Measurements from ENCODE around the gene MAPKAPK2. TPM values are rescaled to one million over a fixed set of nuclear protein-coding genes. Genes with fewer than 3 reads are reported as not detected.
"Not testable (repeated sequence)": the region's sequence is repeated elsewhere in the genome, so short reads cannot be mapped to it uniquely, and the experiment has no call there.

Gene MAPKAPK2
- total RNA-seq, 1 donor from 2014 or later = 73.3 TPM

- intact Hi-C loops (cut with micrococcal nuclease) = loop anchor here (1.0 kb wide), 3 partner anchors 28 to 70 kb away; no protein-coding TSS in a partner anchor
Observed at GRCh38 chr1:206738370-206739366, 54.0 kb downstream of the MAPKAPK2 start.

DNA sequence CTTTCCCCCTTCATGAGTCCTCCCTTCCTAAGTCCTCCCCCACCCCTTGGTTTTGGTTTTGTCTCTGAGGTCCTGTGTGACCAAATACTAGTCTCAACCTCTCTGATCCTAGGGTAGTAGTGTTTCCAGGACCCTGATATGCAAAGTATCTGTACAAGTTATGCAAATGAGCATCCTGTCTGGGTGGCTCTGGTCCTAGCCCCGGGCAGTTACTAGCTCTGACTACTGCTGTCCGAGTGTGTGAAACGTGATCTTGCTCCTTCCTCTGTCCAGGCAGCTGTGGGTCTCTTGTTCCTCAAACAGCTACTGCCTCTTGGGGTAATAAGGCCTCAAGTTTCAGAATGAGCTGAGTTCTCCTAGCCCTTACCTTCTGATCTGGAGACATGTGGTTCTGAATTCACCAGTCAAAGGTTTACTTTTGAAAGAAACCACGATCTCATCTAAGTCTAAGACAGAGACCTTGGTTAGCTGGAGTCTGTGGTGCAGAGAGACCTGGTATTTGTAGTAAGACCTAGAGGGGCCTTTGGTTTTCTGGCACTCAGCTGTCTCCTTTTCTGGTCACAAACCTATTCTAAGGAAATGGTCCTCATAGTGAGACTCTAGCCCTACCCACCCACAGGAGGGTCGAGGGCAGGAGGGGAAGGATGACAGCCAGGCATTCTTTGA lies 54.8 kb downstream of the MAPKAPK2 start:
- intact Hi-C loops (cut with micrococcal nuclease) = loop anchor here (1.0 kb wide), 3 partner anchors 27 to 69 kb away; no protein-coding TSS in a partner anchor

GRCh38 chr1:206741142-206741701 lies 56.5 kb downstream of the MAPKAPK2 start:
- intact Hi-C loops (cut with micrococcal nuclease) = no loop called here

- intact Hi-C loops (cut with micrococcal nuclease) = no loop called here
Observed at GRCh38 chr1:206742719-206743383, 58.1 kb downstream of the MAPKAPK2 start.

- intact Hi-C loops (cut with micrococcal nuclease) = no loop called here
Observed at GRCh38 chr1:206744683-206745082, 60.0 kb downstream of the MAPKAPK2 start.

- intact Hi-C loops (cut with micrococcal nuclease) = no loop called here
Observed at GRCh38 chr1:206745301-206745700, 60.6 kb downstream of the MAPKAPK2 start.

DNA sequence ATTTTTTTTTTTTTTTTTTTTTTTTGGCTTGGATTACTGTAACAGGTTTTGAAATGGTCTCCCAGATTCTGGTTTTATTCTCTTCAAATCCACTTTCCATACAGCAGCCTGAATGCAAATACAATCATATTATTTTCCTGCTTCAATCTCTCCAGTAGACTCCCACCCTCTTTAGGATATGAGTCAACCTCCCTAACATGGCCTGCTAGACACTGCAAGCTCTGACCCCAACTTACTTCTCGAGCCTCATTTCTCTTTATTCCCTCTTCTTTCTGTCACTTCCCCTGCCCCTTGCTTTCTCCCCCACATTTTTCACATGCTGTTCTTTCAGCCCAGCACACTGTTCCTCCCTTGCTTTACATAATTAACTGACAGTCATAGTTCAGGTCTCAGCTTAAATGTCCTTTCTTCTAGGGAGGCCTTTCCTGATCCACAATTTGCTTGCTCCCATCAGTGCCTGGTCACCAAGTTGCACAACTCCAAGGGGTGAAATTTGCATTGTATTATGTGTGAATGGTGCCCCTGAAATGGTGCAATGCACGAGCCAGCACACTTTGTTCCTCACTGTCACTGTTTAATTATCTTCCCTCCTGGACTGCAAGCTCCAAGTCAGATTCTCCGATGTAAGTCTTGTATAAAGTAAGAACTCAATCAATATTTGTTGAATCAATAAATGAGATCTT lies 63.8 kb downstream of the MAPKAPK2 start:
- intact Hi-C loops (cut with micrococcal nuclease) = no loop called here

DNA sequence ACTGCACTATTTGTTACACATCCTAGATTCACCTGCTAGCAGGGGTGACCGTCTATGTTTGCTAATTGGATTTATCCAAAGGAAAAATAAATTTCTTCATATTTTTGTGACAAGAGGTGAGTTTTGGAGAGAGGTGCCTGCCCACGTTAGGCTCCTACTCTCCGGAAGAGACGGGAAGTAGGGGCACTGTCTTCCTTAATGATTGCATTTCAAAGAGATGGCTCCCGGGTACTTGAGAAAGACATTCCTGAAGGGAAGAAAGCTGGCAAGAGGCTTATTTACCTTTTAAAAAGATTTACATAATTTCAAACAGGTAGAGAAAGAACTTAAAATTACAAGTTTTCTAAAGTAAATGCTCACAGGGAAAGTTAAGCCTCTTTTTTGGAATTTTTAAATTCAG lies 67.2 kb downstream of the MAPKAPK2 start:
- intact Hi-C loops (cut with micrococcal nuclease) = no loop called here

GRCh38 chr1:206752481-206752880 lies 67.8 kb downstream of the MAPKAPK2 start:
- intact Hi-C loops (cut with micrococcal nuclease) = no loop called here

- intact Hi-C loops (cut with micrococcal nuclease) = no loop called here
Observed at GRCh38 chr1:206753141-206753540, 68.4 kb downstream of the MAPKAPK2 start.

DNA sequence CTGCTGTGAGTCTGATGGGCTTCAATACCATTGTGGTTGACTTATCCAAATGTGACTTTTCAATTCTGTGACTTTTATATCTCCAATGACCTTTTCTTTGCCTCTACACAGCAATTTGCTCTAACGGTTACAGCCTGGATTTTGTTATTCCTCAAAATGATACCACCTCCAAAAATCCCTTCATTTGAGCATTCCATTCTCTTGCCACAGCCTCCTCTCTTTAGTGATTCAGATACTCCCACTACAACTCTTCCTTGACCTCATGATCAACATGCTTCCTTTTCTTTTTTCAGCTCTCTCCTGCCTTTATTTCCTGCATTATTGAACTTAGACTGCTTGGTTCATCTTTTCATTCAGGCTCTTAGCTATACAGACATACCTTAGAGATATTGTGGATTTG lies 69.3 kb downstream of the MAPKAPK2 start:
- intact Hi-C loops (cut with micrococcal nuclease) = no loop called here

- intact Hi-C loops (cut with micrococcal nuclease) = loop anchor here (1.0 kb wide), 3 partner anchors 9 to 46 kb away; no protein-coding TSS in a partner anchor
Observed at GRCh38 chr1:206757524-206758266, 73.0 kb downstream of the MAPKAPK2 start.

- intact Hi-C loops (cut with micrococcal nuclease) = no loop called here
Observed at GRCh38 chr1:206760590-206760989, 75.9 kb downstream of the MAPKAPK2 start.

- intact Hi-C loops (cut with micrococcal nuclease) = no loop called here
Observed at GRCh38 chr1:206761159-206761768, 76.6 kb downstream of the MAPKAPK2 start.

- intact Hi-C loops (cut with micrococcal nuclease) = not testable (repeated sequence)
Observed at GRCh38 chr1:206762741-206763364, 78.1 kb downstream of the MAPKAPK2 start.

DNA sequence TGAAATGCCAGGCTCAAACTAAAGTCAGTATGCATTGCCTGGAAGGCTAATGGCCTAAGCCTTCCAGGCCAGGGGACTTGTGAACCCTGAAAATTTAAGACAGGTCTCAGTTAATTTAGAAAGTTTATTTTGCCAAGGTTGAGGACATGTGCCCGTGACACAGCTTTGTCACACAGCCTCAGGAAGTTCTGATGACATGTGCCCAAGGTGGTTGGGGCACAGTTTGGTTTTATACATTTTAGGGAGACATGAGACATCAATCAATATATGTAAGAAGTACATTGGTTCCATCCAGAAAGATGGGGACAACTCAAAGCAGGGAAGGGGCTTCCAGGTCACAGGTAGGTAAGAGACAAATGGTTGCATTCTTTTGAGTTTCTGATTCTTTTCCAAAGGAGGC lies 81.1 kb downstream of the MAPKAPK2 start:
- intact Hi-C loops (cut with micrococcal nuclease) = loop anchor here (1.0 to 5.0 kb wide), 4 partner anchors 7 to 38 kb away; no protein-coding TSS in a partner anchor

- intact Hi-C loops (cut with micrococcal nuclease) = loop anchor here (1.0 to 5.0 kb wide), 4 partner anchors 8 to 39 kb away; no protein-coding TSS in a partner anchor
Observed at GRCh38 chr1:206766251-206766856, 81.6 kb downstream of the MAPKAPK2 start.

Measured in T-helper 2 cell treated with Interferon-gamma antibody and Interleukin-4, amounts not matched to agents 100 ng/mL and 5 ng/mL, for 36 hours (primary cell).